GM12892 (cell line): ENCODE data around the gene BPIFB6. TPM values are rescaled to one million over a fixed set of nuclear protein-coding genes. Genes with fewer than 3 reads are reported as not detected.

ENCODE experiments used
- DNase-seq: peaks from one replicate; pipeline ENCODE4 v3.0.0; 2011; ENCODE audit not compliant: insufficient read length
- FAIRE-seq: peaks from 2 replicates; lab custom pipeline; 2011; peaks lifted over from hg19 to GRCh38; lab: Jason Lieb, UNC
- POLR2A ChIP-seq: IDR thresholded peaks from 2 replicates; pipeline ENCODE4 v1.6.1; 2011; ENCODE audit warnings: low read depth, low read length, control low read depth
- POLR2AphosphoS5 ChIP-seq: IDR thresholded peaks from 2 replicates; pipeline ENCODE4 v1.6.1; 2011; ENCODE audit warnings: low read depth, low read length, control low read depth
- TAF1 ChIP-seq: IDR thresholded peaks from 2 replicates; pipeline ENCODE4 v1.6.1; 2011; ENCODE audit warnings: low read depth, mild to moderate bottlenecking, control low read depth, low read length, borderline replicate concordance
- polyA plus RNA-seq: library from polyadenylated mRNA; unstranded; fragments of >200 nt; gene quantifications from one replicate; pipeline ENCODE4 v1.2.1, GENCODE V29; 2012; ENCODE audit warnings: missing spikeins, inconsistent platforms; ENCODE audit not compliant: missing spikeins

Gene BPIFB6
- polyA plus RNA-seq, result 0.15 TPM

DNA sequence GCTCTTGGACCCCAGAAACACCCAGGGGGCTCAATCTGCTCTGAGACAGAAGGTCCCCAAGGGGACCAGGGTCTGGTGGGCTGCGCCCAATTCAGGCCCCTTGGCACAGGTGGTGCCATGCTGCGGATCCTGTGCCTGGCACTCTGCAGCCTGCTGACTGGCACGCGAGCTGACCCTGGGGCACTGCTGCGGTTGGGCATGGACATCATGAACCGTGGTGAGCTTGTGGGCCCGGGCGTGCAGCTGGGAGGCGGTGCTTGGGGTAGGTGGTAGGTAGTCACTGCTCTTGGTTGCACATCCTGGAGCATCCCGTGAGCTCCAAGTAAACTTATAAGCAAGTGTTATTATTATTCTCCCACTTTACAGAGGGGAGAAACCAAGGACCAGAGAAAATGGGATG is at the start of gene BPIFB6:
BPIFB6 (plus strand) TSS at position 118 of the 400 bp plus-strand sequence; CDS start at position 118, 0 bp downstream.
- TF ChIP-seq POLR2AphosphoS5 (no peak), POLR2A (no peak), TAF1 (no peak)
- DNase-seq, result no peak
- FAIRE-seq, result no peak

DNA sequence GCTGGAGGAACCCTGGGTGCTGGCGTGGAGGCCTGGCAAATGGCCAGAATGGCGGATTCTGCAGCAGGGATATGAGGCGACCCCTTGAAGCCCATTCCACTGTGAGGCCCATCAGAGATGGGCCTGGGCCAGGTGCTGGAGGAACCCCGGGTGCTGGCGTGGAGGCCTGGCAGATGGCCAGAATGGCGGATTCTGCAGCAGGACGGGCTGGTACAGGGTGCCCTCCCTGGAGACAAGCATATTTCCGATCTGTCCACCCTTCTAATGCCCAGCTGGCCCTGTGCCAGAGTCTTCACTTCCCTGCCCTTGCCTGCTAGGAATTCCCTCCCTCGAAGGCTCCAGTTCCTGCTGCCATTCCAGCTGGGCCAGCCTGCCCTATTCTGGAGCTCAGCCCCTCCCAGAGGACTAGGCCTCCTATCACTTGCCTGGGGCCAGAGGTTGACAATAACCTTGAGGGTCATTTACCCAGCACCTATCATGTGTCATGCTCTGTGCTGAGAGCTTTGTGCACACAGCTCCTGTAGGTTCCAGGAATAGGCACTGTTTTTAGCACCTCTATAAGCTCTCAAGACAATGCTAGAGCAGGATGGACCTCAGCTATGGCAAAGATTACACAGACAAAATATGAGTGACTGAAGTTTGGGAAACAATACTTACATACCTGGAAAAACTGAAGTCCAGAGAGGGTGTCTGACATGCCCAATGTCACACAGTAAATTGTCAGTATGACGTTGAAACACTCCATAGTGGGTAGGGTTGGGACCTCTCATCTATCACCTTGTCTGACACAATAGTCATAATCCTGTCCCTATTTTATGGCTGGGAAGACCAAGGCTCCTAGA is 48.6 kb upstream of the BPIFB6 start:
- TF ChIP-seq POLR2AphosphoS5 (no peak), TAF1 (no peak), POLR2A (no peak)
- no peak for DNase-seq
- FAIRE-seq, result no peak

- no peak for DNase-seq
- no peak for FAIRE-seq
- TF ChIP-seq POLR2A (no peak), TAF1 (no peak), POLR2AphosphoS5 (no peak)
These were observed 47.9 kb upstream of the BPIFB6 start for GRCh38 chr20:32983459-32984112.

GRCh38 chr20:32984196-32984595 is 47.3 kb upstream of the BPIFB6 start:
- FAIRE-seq, result no peak
- no peak for DNase-seq
- TF ChIP-seq POLR2AphosphoS5 (no peak), TAF1 (no peak)

DNA sequence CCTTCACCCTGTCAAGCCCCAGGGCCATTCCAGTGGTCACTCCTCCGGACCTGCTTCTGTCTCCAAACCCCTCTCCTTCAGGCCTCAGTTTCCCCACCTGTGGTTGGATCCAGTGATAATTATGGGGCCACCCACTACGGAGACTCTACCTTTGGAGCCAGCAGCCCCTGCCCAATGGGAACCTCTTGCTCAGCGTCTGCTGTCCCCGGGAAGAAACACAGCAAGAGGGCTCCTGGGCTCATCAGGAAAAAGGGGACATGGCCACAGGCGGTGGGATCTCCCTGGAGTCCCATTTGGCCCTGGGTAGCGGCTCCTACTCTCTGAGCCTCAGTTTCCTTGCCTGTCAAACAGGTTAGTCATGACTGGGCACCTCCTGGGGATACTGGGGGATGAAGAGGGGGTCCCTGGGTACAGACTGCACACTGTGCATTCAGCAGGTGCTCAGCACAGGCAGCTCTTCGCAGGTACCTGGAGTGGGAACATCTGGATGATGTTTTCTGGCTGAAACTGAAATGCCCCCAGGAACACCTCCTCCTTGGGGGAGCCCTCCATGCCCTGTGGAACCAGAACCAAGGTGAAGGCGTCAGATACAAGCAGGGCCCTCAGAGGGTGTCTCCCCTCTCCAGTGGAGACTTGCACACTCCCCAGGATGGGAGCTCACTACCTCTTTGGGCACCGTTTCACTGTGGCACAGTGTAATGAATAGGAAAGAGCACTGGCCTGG is 46.7 kb upstream of the BPIFB6 start:
- TF ChIP-seq POLR2AphosphoS5 (no peak), POLR2A (no peak), TAF1 (no peak)
- no peak for FAIRE-seq
- DNase-seq, result no peak

DNA sequence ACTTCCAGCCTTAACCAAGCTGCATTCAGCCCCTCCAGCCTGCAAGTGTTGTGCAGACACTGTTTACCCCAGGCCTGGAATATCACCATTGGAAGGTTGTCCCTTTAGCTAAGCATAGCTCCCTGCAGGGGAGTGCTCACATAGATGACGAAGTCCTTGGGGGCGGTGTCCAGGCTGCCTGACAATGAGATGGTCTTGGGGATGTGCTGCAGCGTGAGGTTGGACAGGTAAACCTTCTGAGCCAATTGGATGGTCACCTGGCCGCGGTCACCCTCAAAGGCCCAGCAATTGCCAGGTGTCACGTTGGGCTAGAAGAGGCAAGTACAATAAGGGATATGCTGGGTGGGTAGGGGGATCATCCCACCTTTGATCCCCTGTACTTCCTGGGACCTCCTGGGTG is 45.9 kb upstream of the BPIFB6 start:
- DNase-seq (no peak), FAIRE-seq (no peak)
- TF ChIP-seq POLR2AphosphoS5, result no peak
- TF ChIP-seq TAF1, result no peak
- no peak for TF ChIP-seq POLR2A

GRCh38 chr20:32986331-32986966 is 45.0 kb upstream of the BPIFB6 start:
- FAIRE-seq, result no peak
- DNase-seq, result no peak
- no peak for TF ChIP-seq TAF1
- TF ChIP-seq POLR2A, result no peak
- TF ChIP-seq POLR2AphosphoS5, result no peak

- TF ChIP-seq POLR2A (no peak), TAF1 (no peak), POLR2AphosphoS5 (no peak)
- DNase-seq, result no peak
- no peak for FAIRE-seq
These were observed 44.2 kb upstream of the BPIFB6 start for GRCh38 chr20:32987044-32987825.

DNA sequence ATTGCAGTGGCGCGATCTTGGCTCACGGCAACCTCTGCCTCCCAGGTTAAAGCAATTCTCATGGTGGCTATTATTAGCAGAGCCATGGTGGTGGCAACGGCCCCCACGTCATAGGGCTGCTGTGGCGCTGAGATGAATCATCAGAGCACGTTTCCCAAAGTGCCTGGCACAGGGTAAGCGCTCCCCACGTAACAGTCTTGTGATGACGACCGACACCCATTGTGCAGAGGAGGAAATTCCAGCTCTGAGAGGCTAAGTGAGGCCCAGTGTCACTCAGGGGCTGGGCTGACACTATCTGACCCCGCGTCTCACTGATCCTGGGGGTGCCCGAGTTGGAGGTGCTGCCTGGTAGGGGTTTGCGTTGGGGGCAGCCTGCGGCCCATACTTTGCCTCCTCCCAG is 43.4 kb upstream of the BPIFB6 start:
- DNase-seq, result no peak

More for the DNA sequence above, 43.4 kb upstream of the BPIFB6 start:
- TF ChIP-seq POLR2A (no peak), POLR2AphosphoS5 (no peak), TAF1 (no peak)
- no peak for FAIRE-seq
